Activated naive CD4-positive, alpha-beta T cell treated with anti-CD3 and anti-CD28 coated beads, Interleukin-2, amount 10 ng/mL, durations not matched to agents 7 days and 5 days (primary cell): ENCODE results near the gene MRC2.

Source experiments
- CTCF ChIA-PET: fragments of 350-600 bp; sonication (Branson Sonifier 250); formaldehyde crosslinking; loops from one replicate; lab custom pipeline; 2021; ENCODE audit warnings: antibody characterized with exemption; lab: Charles Lee
- DNase-seq: peaks from one replicate; pipeline ENCODE4 v3.0.0-alpha.2; 2020
- H3K27ac Mint-ChIP-seq: one replicate; pipeline ENCODE4 v1.8.0; 2021; ENCODE audit warnings: mild to moderate bottlenecking, moderate library complexity, mixed read lengths
- H3K27me3 Mint-ChIP-seq: one replicate; pipeline ENCODE4 v1.8.0; 2021; ENCODE audit warnings: mild to moderate bottlenecking, mixed read lengths
- H3K36me3 Mint-ChIP-seq: one replicate; pipeline ENCODE4 v1.8.0; 2021; ENCODE audit warnings: mixed read lengths
- H3K4me1 Mint-ChIP-seq: one replicate; pipeline ENCODE4 v1.8.0; 2021; ENCODE audit warnings: mixed read lengths
- H3K4me3 Mint-ChIP-seq: one replicate; pipeline ENCODE4 v1.8.0; 2021; ENCODE audit warnings: mild to moderate bottlenecking, moderate library complexity, mixed read lengths
- H3K9me3 Mint-ChIP-seq: one replicate; pipeline ENCODE4 v1.8.0; 2021; ENCODE audit warnings: mixed read lengths

Gene MRC2

GRCh38 chr17:62657145-62657665 lies 29.7 kb downstream of the MRC2 start:
- peaks cover 19% of the 10 kb centered on the region for H3K4me1 Mint-ChIP-seq
- CTCF ChIA-PET = interaction anchor here (1.3 kb wide), 1 partner anchor 15 kb away, joined by 4 read pairs; no protein-coding TSS in a partner anchor
- no peak overlapping the region for H3K4me3 Mint-ChIP-seq
- no peak overlapping the region for H3K27ac Mint-ChIP-seq
- H3K9me3 Mint-ChIP-seq = peaks cover 13% of the 10 kb centered on the region
- no peaks in the 10 kb centered on the region for H3K36me3 Mint-ChIP-seq
- peaks cover 89% of the 10 kb centered on the region for H3K27me3 Mint-ChIP-seq
- peak; percentile 4 for DNase-seq

GRCh38 chr17:62657690-62658089 lies 30.2 kb downstream of the MRC2 start:
- H3K9me3 Mint-ChIP-seq = peaks cover 13% of the 10 kb centered on the region
- H3K27ac Mint-ChIP-seq = no peak overlapping the region
- peaks cover 84% of the 10 kb centered on the region for H3K27me3 Mint-ChIP-seq
- DNase-seq = peak; percentile 10
- H3K36me3 Mint-ChIP-seq = no peaks in the 10 kb centered on the region
- CTCF ChIA-PET = interaction anchor here (1.3 to 3.0 kb wide), 3 partner anchors 15 to 311 kb away, joined by 3 to 9 read pairs (median 4); no protein-coding TSS in a partner anchor
- no peak overlapping the region for H3K4me3 Mint-ChIP-seq
- peaks cover 15% of the 10 kb centered on the region for H3K4me1 Mint-ChIP-seq

- CTCF ChIA-PET = interaction anchor here (1.3 to 3.0 kb wide), 2 partner anchors 14 to 311 kb away, joined by 3 to 9 read pairs; no protein-coding TSS in a partner anchor
- DNase-seq = peak; percentile 11
- H3K4me3 Mint-ChIP-seq = no peak overlapping the region
- H3K4me1 Mint-ChIP-seq = peaks cover 9% of the 10 kb centered on the region
- no peaks in the 10 kb centered on the region for H3K36me3 Mint-ChIP-seq
- no peak overlapping the region for H3K27ac Mint-ChIP-seq
- peaks cover 13% of the 10 kb centered on the region for H3K9me3 Mint-ChIP-seq
- H3K27me3 Mint-ChIP-seq = peaks cover 84% of the 10 kb centered on the region
These were observed 30.9 kb downstream of the MRC2 start for GRCh38 chr17:62658136-62658920.

- no peak for DNase-seq
- H3K9me3 Mint-ChIP-seq = peaks cover 13% of the 10 kb centered on the region
- H3K36me3 Mint-ChIP-seq = no peaks in the 10 kb centered on the region
- H3K27ac Mint-ChIP-seq = no peak overlapping the region
- no peak overlapping the region for H3K4me3 Mint-ChIP-seq
- no peaks in the 10 kb centered on the region for H3K4me1 Mint-ChIP-seq
- CTCF ChIA-PET = interaction anchor here (3.0 kb wide), 1 partner anchor 12 kb away, joined by 9 read pairs; no protein-coding TSS in a partner anchor
- peaks cover 66% of the 10 kb centered on the region for H3K27me3 Mint-ChIP-seq
These were observed 33.2 kb downstream of the MRC2 start for GRCh38 chr17:62660629-62661118.

GRCh38 chr17:62661337-62661736 lies 33.9 kb downstream of the MRC2 start:
- no peaks in the 10 kb centered on the region for H3K36me3 Mint-ChIP-seq
- no peak for DNase-seq
- H3K27ac Mint-ChIP-seq = no peak overlapping the region
- H3K27me3 Mint-ChIP-seq = peaks cover 59% of the 10 kb centered on the region
- H3K4me3 Mint-ChIP-seq = no peak overlapping the region
- H3K4me1 Mint-ChIP-seq = no peaks in the 10 kb centered on the region
- H3K9me3 Mint-ChIP-seq = peaks cover 13% of the 10 kb centered on the region
- CTCF ChIA-PET = interaction anchor here (0.6 kb wide), 1 partner anchor 24 kb away, joined by 3 read pairs; no protein-coding TSS in a partner anchor

GRCh38 chr17:62662855-62663254 lies 35.4 kb downstream of the MRC2 start:
- Mint-ChIP-seq H3K36me3 (no peaks in the 10 kb centered on the region), H3K4me1 (no peaks in the 10 kb centered on the region), H3K27ac (no peak overlapping the region), H3K9me3 (peaks cover 13% of the 10 kb centered on the region), H3K4me3 (no peak overlapping the region), H3K27me3 (peaks cover 45% of the 10 kb centered on the region)
- no peak for DNase-seq
- CTCF ChIA-PET = no interaction called here

- no peak for DNase-seq
- H3K27ac Mint-ChIP-seq = no peak overlapping the region
- peaks cover 13% of the 10 kb centered on the region for H3K9me3 Mint-ChIP-seq
- H3K4me3 Mint-ChIP-seq = no peak overlapping the region
- CTCF ChIA-PET = no interaction called here
- H3K4me1 Mint-ChIP-seq = no peaks in the 10 kb centered on the region
- no peaks in the 10 kb centered on the region for H3K36me3 Mint-ChIP-seq
- H3K27me3 Mint-ChIP-seq = peaks cover 40% of the 10 kb centered on the region
These were observed 35.8 kb downstream of the MRC2 start for GRCh38 chr17:62663304-62663703.

- Mint-ChIP-seq H3K27ac (no peak overlapping the region), H3K36me3 (no peaks in the 10 kb centered on the region), H3K4me1 (no peaks in the 10 kb centered on the region), H3K9me3 (peaks cover 13% of the 10 kb centered on the region), H3K27me3 (peaks cover 28% of the 10 kb centered on the region), H3K4me3 (no peak overlapping the region)
- CTCF ChIA-PET = no interaction called here
- no peak for DNase-seq
These were observed 37.1 kb downstream of the MRC2 start for GRCh38 chr17:62664336-62665120.

GRCh38 chr17:62665599-62665998 lies 38.1 kb downstream of the MRC2 start:
- Mint-ChIP-seq H3K36me3 (no peaks in the 10 kb centered on the region), H3K4me1 (no peaks in the 10 kb centered on the region), H3K9me3 (peaks cover 8% of the 10 kb centered on the region), H3K27me3 (peaks cover 27% of the 10 kb centered on the region), H3K27ac (no peak overlapping the region), H3K4me3 (no peak overlapping the region)
- CTCF ChIA-PET = no interaction called here
- peak; percentile 16 for DNase-seq

- DNase-seq = peak; percentile 17
- no peaks in the 10 kb centered on the region for H3K36me3 Mint-ChIP-seq
- peaks cover 2% of the 10 kb centered on the region for H3K9me3 Mint-ChIP-seq
- CTCF ChIA-PET = no interaction called here
- H3K27ac Mint-ChIP-seq = no peak overlapping the region
- peaks cover 22% of the 10 kb centered on the region for H3K27me3 Mint-ChIP-seq
- H3K4me3 Mint-ChIP-seq = no peak overlapping the region
- H3K4me1 Mint-ChIP-seq = no peaks in the 10 kb centered on the region
These were observed 38.8 kb downstream of the MRC2 start for GRCh38 chr17:62666061-62666800.

GRCh38 chr17:62666801-62667591 lies 39.5 kb downstream of the MRC2 start:
- no peaks in the 10 kb centered on the region for H3K36me3 Mint-ChIP-seq
- no peak overlapping the region for H3K27ac Mint-ChIP-seq
- H3K4me1 Mint-ChIP-seq = peaks cover under 1% of the 10 kb centered on the region
- H3K4me3 Mint-ChIP-seq = no peak overlapping the region
- DNase-seq = no peak
- no peaks in the 10 kb centered on the region for H3K9me3 Mint-ChIP-seq
- CTCF ChIA-PET = no interaction called here
- peaks cover 18% of the 10 kb centered on the region for H3K27me3 Mint-ChIP-seq

GRCh38 chr17:62668091-62668804 lies 40.8 kb downstream of the MRC2 start:
- CTCF ChIA-PET = no interaction called here
- peaks cover 18% of the 10 kb centered on the region for H3K27me3 Mint-ChIP-seq
- no peaks in the 10 kb centered on the region for H3K36me3 Mint-ChIP-seq
- H3K4me3 Mint-ChIP-seq = no peak overlapping the region
- H3K27ac Mint-ChIP-seq = no peak overlapping the region
- no peak for DNase-seq
- peaks cover 3% of the 10 kb centered on the region for H3K4me1 Mint-ChIP-seq
- no peaks in the 10 kb centered on the region for H3K9me3 Mint-ChIP-seq
